Measurements from ENCODE around the gene LAMTOR4. TPM values are rescaled to one million over a fixed set of nuclear protein-coding genes. Genes with fewer than 3 reads are reported as not detected.

The LAMTOR4 gene
- total and polyA plus RNA-seq, 2 of the 13 experiments (the other 11 are each of a cell fraction or from before 2014, with no cell fraction given) = 115 to 118 TPM

DNA sequence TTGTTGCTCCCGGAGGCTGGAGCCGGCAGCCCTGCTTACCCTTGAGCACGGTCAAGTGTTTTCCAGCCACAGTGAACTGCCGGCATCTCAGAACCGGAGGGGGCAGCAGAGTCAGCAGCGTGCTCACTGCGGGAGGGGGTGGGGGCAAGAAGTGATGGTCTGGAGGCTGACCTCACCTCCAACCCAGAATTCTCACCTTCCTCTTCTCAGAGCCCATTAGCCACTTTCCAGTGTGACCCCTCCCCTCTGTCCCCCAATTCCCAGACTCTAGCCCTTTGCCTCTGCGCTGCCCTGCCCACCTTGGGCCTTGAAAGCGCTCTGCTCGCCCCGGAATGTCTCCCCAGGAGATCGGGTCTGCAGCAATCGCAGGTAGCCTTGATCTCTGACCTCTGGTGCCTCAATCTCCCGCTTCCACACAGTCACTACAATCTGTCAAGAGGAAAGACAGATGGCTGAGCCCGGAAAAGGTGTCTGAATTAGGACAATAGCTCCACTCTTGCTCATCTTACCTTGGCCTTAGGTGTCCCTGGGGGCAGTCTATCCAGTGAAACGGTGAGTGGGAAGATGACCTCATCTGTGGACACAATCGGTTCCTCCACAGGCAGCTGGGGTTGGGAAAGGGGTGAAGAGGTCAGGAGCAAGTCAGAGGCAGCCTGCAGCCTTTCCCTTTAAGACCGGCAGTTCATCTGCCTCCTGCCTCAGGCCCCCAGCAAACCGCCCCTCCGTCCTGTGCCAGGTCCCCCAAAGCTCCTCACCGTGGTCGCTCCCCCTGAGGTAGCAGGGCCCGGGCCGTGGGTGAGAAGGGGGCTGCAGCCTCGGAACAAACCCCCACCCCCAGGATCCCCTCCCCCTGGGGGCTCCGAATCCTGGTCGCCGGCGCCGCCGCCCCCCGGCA lies 8.9 kb downstream of the LAMTOR4 start (continued):
- TF ChIP-seq DR1 (CRISPR knock-in tag; IDR thresholded peaks at IDR 0.05) (0 out of 2 replicates have a peak, but pooled peaks have one; percentile 3), FOXA1 (IDR thresholded peaks at IDR 0.05) (no peak), FOXA1 (CRISPR knock-in tag; IDR thresholded peaks at IDR 0.05) (peak; percentile 81), NFE2L1 (CRISPR knock-in tag; IDR thresholded peaks at IDR 0.05; ENCODE audit: borderline replicate concordance) (no peak), ETV6 (CRISPR knock-in tag; conservative IDR thresholded peaks at IDR 0.05) (no peak), ZNF563 (CRISPR knock-in tag; IDR thresholded peaks at IDR 0.05) (no peak), TBL1XR1 (IDR thresholded peaks at IDR 0.05; ENCODE audit: borderline replicate concordance, low read length, partially characterized antibody) (no peak), RFXAP (CRISPR knock-in tag; IDR thresholded peaks at IDR 0.05; ENCODE audit: borderline replicate concordance) (0 out of 2 replicates have a peak, but pooled peaks have one; percentile 20), YEATS2 (CRISPR knock-in tag; IDR thresholded peaks at IDR 0.05; ENCODE audit: borderline replicate concordance) (peak; percentile 18; the same call in 1 of the 2 replicates), MLLT10 (CRISPR knock-in tag; IDR thresholded peaks at IDR 0.05) (no peak), BCL6 (CRISPR knock-in tag; IDR thresholded peaks at IDR 0.05) (no peak; the same call in 1 of the 2 replicates), NCOA2 (CRISPR knock-in tag; IDR thresholded peaks at IDR 0.05) (peak; percentile 73), ZNF121 (CRISPR knock-in tag; IDR thresholded peaks at IDR 0.05) (no peak), SMAD9 (CRISPR knock-in tag; IDR thresholded peaks at IDR 0.05) (no peak), ZC3H4 (CRISPR knock-in tag; IDR thresholded peaks at IDR 0.05; ENCODE audit: borderline replicate concordance) (no peak), GATA4 (IDR thresholded peaks at IDR 0.05; ENCODE audit: borderline replicate concordance, low read depth) (no peak), XRCC5 (optimal IDR thresholded peaks at IDR 0.05; ENCODE audit: low read length) (peak; percentile 28)
- TF ChIP-seq, protein P1, sequence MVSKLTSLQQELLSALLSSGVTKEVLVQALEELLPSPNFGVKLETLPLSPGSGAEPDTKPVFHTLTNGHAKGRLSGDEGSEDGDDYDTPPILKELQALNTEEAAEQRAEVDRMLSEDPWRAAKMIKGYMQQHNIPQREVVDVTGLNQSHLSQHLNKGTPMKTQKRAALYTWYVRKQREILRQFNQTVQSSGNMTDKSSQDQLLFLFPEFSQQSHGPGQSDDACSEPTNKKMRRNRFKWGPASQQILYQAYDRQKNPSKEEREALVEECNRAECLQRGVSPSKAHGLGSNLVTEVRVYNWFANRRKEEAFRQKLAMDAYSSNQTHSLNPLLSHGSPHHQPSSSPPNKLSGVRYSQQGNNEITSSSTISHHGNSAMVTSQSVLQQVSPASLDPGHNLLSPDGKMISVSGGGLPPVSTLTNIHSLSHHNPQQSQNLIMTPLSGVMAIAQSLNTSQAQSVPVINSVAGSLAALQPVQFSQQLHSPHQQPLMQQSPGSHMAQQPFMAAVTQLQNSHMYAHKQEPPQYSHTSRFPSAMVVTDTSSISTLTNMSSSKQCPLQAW (CRISPR knock-in tag; IDR thresholded peaks at IDR 0.05) = peak; percentile 34; the same call in 1 of the 2 replicates
- TF ChIP-seq, protein P2, sequence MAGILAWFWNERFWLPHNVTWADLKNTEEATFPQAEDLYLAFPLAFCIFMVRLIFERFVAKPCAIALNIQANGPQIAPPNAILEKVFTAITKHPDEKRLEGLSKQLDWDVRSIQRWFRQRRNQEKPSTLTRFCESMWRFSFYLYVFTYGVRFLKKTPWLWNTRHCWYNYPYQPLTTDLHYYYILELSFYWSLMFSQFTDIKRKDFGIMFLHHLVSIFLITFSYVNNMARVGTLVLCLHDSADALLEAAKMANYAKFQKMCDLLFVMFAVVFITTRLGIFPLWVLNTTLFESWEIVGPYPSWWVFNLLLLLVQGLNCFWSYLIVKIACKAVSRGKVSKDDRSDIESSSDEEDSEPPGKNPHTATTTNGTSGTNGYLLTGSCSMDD (CRISPR knock-in tag; IDR thresholded peaks at IDR 0.05) = no peak
- TF ChIP-seq, protein P3, sequence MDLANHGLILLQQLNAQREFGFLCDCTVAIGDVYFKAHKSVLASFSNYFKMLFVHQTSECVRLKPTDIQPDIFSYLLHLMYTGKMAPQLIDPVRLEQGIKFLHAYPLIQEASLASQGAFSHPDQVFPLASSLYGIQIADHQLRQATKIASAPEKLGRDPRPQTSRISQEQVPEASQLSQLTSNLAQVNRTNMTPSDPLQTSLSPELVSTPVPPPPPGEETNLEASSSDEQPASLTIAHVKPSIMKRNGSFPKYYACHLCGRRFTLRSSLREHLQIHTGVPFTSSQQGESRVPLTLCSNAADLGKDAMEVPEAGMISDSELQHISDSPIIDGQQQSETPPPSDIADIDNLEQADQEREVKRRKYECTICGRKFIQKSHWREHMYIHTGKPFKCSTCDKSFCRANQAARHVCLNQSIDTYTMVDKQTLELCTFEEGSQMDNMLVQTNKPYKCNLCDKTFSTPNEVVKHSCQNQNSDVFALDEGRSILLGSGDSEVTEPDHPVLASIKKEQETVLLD (CRISPR knock-in tag; IDR thresholded peaks at IDR 0.05; ENCODE audit: low read depth) = peak; percentile 92
- TF ChIP-seq, protein P4, sequence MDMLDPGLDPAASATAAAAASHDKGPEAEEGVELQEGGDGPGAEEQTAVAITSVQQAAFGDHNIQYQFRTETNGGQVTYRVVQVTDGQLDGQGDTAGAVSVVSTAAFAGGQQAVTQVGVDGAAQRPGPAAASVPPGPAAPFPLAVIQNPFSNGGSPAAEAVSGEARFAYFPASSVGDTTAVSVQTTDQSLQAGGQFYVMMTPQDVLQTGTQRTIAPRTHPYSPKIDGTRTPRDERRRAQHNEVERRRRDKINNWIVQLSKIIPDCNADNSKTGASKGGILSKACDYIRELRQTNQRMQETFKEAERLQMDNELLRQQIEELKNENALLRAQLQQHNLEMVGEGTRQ (IDR thresholded peaks at IDR 0.05; ENCODE audit: low read depth, low read length) = no peak
- TF ChIP-seq, protein P4 (CRISPR knock-in tag; IDR thresholded peaks at IDR 0.05; ENCODE audit: borderline replicate concordance) = no peak
- TF ChIP-seq, protein P5, sequence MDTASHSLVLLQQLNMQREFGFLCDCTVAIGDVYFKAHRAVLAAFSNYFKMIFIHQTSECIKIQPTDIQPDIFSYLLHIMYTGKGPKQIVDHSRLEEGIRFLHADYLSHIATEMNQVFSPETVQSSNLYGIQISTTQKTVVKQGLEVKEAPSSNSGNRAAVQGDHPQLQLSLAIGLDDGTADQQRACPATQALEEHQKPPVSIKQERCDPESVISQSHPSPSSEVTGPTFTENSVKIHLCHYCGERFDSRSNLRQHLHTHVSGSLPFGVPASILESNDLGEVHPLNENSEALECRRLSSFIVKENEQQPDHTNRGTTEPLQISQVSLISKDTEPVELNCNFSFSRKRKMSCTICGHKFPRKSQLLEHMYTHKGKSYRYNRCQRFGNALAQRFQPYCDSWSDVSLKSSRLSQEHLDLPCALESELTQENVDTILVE (CRISPR knock-in tag; IDR thresholded peaks at IDR 0.05) = peak; percentile 94; the same call in 1 of the 2 replicates
